Measurements from ENCODE around the gene OLFML2A.

DNA sequence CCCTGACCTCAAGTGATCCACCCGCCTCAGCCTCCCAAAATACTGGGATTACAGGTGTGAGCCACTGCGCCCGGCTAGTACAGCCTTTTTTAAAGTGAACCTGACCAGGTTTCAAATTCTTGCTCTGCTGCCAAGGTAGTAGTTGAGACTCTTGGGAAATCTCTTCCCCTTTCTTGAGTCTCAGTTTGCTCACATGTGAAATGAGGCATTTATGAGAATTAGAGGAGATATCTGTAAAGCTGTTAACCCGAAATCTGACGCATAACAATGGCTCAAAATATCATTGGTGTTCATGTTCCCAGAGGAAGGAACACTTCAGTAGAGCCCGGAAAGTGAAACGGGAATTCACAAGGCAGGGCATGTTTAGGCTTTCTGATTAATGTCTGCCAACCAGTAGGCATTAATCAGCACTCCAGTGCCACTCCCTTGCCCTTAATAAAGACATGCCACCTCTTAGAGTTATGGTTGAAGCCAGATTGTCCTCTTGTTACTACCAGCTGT lies 86.5 kb downstream of the OLFML2A start:
- no peak for TF ChIP-seq POLR2A (IDR thresholded peaks at IDR 0.05; ENCODE audit: low read depth, low read length)
- no peak for TF ChIP-seq POLR2AphosphoS5 (IDR thresholded peaks at IDR 0.05; ENCODE audit: low read depth, low read length)
- TF ChIP-seq TAF1 (IDR thresholded peaks at IDR 0.05; ENCODE audit: borderline replicate concordance, low read depth, low read length) = no peak

Measured in GM12892 (cell line).